NCI-H345 treated with DMSO at 0.1 percent for 48 hours (cell line): ENCODE measurements around the gene ALCAM.

Experiments
- DNase-seq: peaks from one replicate; lab custom pipeline; 2025; ENCODE audit not compliant: unreplicated experiment; lab: John Stamatoyannopoulos, UW

ALCAM gene

DNA sequence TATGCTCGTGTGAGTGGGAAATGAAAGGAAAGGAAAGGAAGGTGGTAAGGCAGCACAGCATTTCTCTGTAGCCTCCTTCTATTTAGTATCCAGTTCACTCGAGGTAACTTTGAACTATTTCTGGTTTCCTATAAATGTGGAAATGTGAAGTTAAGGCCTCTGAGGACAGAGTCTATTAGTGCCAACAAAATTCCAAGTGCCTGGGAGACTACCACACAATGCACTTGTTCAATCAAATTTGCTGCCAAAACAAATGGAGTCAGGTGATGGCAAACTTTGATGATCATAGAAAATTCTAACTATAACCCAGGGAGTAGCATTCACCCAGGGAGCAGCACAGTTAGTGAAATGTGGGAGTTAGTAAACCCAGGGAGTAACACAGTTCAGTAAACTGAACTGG, 155.1 kb downstream of the ALCAM start:
- DNase-seq: no peak

- DNase-seq: no peak
Observed at GRCh38 chr3:105523501-105523900, 156.8 kb downstream of the ALCAM start.

- no peak for DNase-seq
Observed at GRCh38 chr3:105525531-105525930, 158.8 kb downstream of the ALCAM start.

GRCh38 chr3:105526360-105527111, 159.8 kb downstream of the ALCAM start:
- DNase-seq: peak; percentile 26

GRCh38 chr3:105527535-105527934, 160.8 kb downstream of the ALCAM start:
- peak; percentile 68 for DNase-seq

GRCh38 chr3:105527949-105528348, 161.2 kb downstream of the ALCAM start:
- DNase-seq: peak; percentile 89

DNA sequence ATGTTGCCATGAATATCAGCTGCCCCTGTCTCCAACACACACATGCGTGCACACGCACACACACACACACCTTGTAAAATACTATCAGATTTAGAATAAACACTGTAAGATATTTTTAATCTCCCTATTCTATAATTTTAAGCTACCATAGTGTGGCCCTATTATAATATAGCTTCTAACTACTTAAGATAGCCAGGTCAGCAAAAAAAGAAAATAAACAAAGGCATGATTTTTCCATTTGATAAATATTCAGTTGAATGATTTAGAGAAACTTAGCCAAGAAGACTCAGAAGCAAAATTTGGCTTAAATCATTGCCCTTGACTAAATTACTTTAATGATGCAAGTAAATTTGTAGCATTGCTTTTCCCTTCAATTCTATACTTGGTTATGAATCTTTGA, 162.2 kb downstream of the ALCAM start:
- DNase-seq: no peak

GRCh38 chr3:105529456-105529855, 162.7 kb downstream of the ALCAM start:
- no peak for DNase-seq

- DNase-seq: no peak
Observed at GRCh38 chr3:105532251-105532650, 165.5 kb downstream of the ALCAM start.

DNA sequence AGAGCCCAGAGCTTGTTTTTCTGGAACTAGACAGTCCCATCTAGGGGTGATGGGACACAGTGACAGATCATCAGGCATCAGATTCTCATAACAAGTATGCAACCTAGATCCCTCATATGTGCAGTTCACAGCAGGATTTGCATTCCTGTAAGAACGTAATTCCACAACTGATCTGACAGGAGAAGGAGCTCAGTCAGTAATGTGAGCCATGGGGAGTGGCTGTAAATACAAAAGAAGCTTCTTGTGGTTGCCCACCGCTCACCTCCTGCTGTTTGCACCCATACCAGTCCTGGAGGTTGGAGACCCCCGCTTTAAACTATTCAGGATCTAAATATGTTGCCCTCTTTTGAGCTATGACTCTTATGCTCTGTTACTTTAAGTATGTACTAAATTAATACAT, 167.3 kb downstream of the ALCAM start:
- DNase-seq: no peak

GRCh38 chr3:105534491-105534890, 167.8 kb downstream of the ALCAM start:
- DNase-seq: no peak

DNA sequence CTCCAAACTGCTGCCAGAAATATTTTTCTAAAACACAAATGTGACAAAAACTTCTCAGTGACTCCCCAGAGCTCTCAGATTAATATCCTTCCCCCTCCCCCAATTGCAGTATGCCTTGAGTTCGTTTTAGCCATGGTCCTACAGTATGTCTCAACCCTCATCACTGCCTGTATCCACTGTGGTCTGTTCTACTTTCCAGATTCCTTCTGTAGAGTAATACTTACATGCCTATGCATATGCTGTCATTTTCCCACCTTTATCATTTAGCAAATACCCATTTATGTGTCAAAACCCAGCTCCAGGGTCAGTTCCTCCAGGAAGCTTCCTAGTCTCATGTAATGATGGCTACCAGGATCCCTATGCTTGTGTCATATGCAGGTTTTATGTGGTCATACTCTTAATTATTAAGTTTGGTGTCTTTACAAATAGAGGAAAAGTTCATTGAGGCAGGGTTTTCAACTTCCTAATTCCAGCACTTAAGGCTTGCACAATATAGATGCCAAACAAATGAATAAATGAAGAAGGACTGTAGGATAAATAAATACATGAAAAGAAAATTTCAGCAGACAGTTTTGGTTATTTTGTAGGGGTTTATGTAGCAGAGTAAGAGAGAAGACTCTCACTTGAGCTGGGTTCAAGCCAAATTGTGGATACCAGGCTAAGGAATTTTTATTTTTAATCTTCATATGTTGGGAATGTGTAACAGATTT, 170.8 kb downstream of the ALCAM start:
- no peak for DNase-seq

DNA sequence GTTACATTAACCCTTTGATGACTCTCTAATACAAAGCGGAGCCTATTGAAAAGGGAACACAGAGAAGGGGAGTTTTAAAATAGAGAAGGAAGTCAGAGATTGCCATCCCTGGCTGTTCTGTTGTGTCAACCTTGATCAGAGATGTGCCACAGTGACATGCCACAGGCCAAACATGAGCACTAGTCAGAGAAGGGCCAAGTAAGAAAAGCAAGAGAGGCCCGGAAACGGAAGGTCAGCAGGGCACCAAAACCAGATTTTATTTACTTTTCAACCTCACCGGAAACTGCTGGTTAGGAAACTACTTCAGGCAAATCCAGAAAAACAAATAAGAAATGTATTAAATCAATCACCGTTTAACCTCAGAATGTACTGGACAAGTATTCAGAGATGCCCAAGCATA, 171.8 kb downstream of the ALCAM start:
- no peak for DNase-seq

- no peak for DNase-seq
Observed at GRCh38 chr3:105539897-105540296, 173.2 kb downstream of the ALCAM start.

DNA sequence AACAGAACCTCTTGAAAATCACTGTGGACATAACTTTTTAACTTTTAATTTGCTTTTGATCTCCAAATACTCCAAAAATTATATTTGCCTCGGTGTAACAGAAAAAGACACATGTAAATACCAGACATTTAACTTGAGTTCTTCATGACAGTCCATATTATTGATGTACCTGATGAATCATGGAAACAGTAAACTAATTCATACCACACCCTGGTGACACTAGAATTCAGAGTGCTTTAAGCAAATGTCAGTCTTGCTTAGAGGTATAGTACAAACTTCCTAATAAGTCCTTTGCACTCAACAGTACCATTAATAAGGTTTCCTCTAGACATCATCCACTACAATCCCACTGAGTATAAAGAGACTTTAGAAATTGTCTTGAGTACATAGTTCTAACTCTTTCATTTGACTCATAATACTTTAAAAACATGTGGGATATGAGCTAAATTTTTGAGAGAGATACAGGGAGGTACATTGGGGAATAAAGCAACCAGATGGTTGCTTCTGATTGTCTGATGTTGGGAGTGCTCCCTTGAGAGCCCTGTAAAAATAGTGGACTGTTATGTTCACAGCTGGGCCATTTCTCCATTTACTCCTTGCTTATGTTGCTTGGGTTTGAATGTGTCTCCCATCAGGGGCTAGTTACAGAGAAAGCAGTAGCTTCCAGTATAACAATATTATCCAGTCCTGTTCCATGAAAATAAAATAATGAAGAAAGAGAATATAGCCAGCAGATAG, 175.7 kb downstream of the ALCAM start:
- DNase-seq: no peak

DNA sequence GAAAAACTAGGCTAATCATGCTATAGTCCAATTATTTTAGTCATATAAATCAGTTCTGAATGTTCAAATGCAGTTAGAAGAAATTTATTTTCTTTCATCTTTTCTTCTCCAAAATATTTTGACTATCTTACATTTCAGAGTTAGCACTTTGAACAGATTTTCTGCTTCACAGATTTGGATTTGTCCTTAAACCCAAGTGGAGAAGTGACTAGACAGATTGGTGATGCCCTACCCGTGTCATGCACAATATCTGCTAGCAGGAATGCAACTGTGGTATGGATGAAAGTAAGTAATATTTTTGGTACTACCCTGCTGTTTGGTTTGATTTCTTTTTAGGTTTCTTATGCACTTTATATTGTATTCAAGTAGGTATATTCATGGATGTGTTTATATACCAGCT, 178.3 kb downstream of the ALCAM start:
- no peak for DNase-seq

GRCh38 chr3:105553851-105554250, 187.1 kb downstream of the ALCAM start:
- no peak for DNase-seq

- DNase-seq: no peak
Observed at GRCh38 chr3:105555206-105555605, 188.5 kb downstream of the ALCAM start.

- DNase-seq: no peak
Observed at GRCh38 chr3:105559856-105560255, 193.1 kb downstream of the ALCAM start.

DNA sequence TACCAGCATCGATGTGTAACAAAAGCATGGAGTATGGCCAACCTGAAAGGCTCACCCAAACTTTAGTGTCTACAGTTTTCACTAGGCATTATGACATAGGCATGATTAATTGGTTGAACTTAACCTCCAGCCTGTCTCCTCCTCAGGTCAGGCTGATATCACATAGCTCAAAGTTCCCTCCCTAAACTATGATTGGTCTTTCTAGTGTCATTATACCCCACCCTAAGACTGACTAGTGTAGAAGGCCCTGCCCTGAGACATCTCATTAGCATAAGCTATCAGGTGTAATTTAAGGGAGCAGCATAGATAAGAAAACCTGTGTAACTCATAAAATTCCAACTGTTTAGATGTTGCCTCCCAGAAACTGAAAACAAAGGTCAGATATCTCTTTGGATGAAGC, 195.2 kb downstream of the ALCAM start:
- no peak for DNase-seq

GRCh38 chr3:105564546-105565288, 198.0 kb downstream of the ALCAM start:
- DNase-seq: no peak
